ENCODE data around the gene GFOD1.

- TF ChIP-seq POLR2A (IDR thresholded peaks at IDR 0.05) (no peak), CTCF (IDR thresholded peaks at IDR 0.05) (peak in 8 of 12 donors; percentile 21 to 56 (median 29))
Measured at GRCh38 chr6:13454286-13455221, 32.8 kb downstream of the GFOD1 start.

Data from heart left ventricle (tissue), 13 donors.